H1 (cell line): ENCODE data around the gene CAPZA2. TPM values are rescaled to one million over a fixed set of nuclear protein-coding genes. Genes with fewer than 3 reads are reported as not detected.

ENCODE experiments used
- polyA plus RNA-seq, 7 experiments: library from polyadenylated mRNA; depleted of rRNA in 3 of 7; stranded (reverse) in 5 of 7; unstranded in 2 of 7; fragments of >200 nt in 5 of 7; fragments of 200-250 nt in 2 of 7; gene quantifications; 1 replicate in 5 of 7; 2 replicates in 1 of 7; 4 replicates in 1 of 7; pipeline versions ENCODE4 v1.2.1 to v1.2.3, GENCODE V29; 2011 to 2013; ENCODE audit warnings: missing spikeins in 2 of 7, mixed read lengths in 2 of 7
- small RNA-seq: library from polyadenylated mRNA; stranded (forward); fragments of <200 nt; extraction: miRNeasy Mini kit (QIAGEN cat#:217004); gene quantifications from one replicate; pipeline ENCODE3, GENCODE V24; 2013; ENCODE audit not compliant: insufficient read depth
- total RNA-seq: library from RNA; stranded (reverse); fragmentation: NEBNext Ultra II Directional; extraction: Animal tissue kit (Norgen Biotek cat#: 25700); gene quantifications from 2 replicates; pipeline ENCODE4 v1.2.1, GENCODE V29; 2021

Gene CAPZA2
- total and polyA plus RNA-seq, 2 of the 8 experiments (the other 6 are each of a cell fraction or from before 2014, with no cell fraction given) = 33.2 to 145 TPM

Small RNA genes within 50 kb of the gene (small RNA-seq; reads per million reads assigned to genes)
- gene RF00019 (not detected), gene RF02179 (not detected), gene RF02180 (not detected), gene RF02188 (not detected), gene RNA5SP239 (not detected)

Other genes with a start within 250 kb of the CAPZA2 start
- gene MET, start 190.4 kb upstream of the CAPZA2 start, total RNA-seq = 12.9 and 15.1 TPM in 2 replicates
- gene MET, start 190.4 kb upstream of the CAPZA2 start, polyA plus RNA-seq (2011; rRNA removed) = 3.5 TPM in 2 replicates
- 17.4 and 18.0 TPM in 2 replicates for gene ST7, start 90.9 kb downstream of the CAPZA2 start, total RNA-seq
- gene ST7, start 90.9 kb downstream of the CAPZA2 start, polyA plus RNA-seq (2011; rRNA removed) = 10.1 and 16.3 TPM in 2 replicates